LNCaP clone FGC (cell line): Measurements from ENCODE around the gene NIPAL3.

ENCODE experiments used
- DNase-seq: peaks from one replicate; pipeline ENCODE4 v3.0.0-alpha.2; 2011; ENCODE audit warnings: low read depth
- H3K4me3 ChIP-seq: 2 replicates; pipeline ENCODE4 v1.5.1; 2011; ENCODE audit warnings: mild to moderate bottlenecking, low read depth, low read length, control low read depth
- TF ChIP-seq, protein P1 (sequence below): IDR thresholded peaks from 2 replicates; pipeline ENCODE4 v1.5.1; 2012; ENCODE audit warnings: mild to moderate bottlenecking; ENCODE audit not compliant: control insufficient read depth, insufficient read depth; ENCODE audit errors: extremely low read depth

Gene NIPAL3

GRCh38 chr1:24374891-24375786 lies 40.5 kb upstream of the NIPAL3 start:
- TF ChIP-seq, protein P1, sequence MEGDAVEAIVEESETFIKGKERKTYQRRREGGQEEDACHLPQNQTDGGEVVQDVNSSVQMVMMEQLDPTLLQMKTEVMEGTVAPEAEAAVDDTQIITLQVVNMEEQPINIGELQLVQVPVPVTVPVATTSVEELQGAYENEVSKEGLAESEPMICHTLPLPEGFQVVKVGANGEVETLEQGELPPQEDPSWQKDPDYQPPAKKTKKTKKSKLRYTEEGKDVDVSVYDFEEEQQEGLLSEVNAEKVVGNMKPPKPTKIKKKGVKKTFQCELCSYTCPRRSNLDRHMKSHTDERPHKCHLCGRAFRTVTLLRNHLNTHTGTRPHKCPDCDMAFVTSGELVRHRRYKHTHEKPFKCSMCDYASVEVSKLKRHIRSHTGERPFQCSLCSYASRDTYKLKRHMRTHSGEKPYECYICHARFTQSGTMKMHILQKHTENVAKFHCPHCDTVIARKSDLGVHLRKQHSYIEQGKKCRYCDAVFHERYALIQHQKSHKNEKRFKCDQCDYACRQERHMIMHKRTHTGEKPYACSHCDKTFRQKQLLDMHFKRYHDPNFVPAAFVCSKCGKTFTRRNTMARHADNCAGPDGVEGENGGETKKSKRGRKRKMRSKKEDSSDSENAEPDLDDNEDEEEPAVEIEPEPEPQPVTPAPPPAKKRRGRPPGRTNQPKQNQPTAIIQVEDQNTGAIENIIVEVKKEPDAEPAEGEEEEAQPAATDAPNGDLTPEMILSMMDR = no peak
- H3K4me3 ChIP-seq = no peak overlapping the region
- no peak for DNase-seq

DNA sequence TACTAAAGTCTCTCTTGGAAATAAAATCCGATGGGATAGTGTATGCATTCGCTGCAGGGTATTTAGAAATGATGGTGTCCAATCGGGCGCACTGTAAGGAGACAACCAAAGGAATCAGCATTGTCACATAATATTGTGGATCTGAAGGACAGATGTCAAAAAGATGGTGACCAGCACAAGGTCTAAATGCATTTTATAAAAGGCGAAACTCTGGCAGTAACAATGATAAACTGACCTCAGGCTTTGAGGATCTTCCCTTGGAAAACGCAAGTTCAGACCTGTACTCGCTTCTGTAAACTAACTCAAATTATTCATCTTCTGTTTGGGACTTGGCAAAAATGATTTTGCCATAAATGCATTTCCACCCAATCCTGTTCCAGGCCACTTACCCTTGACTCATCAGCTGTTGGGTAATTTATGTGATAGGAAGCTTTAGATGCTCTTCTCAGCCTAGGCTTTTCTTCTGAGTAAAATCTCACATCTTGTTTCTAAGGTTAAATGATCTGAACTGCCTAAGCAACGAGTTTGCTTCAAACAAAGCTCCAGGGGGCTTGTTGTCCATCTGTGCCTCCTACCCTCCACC lies 35.8 kb upstream of the NIPAL3 start:
- DNase-seq = no peak
- no peak overlapping the region for H3K4me3 ChIP-seq
- TF ChIP-seq, protein P1 = no peak

GRCh38 chr1:24380508-24380907 lies 35.1 kb upstream of the NIPAL3 start:
- DNase-seq = no peak
- H3K4me3 ChIP-seq = no peak overlapping the region
- TF ChIP-seq, protein P1 = no peak

- TF ChIP-seq, protein P1 = no peak
- no peak for DNase-seq
- H3K4me3 ChIP-seq = no peak overlapping the region
Measured at GRCh38 chr1:24381256-24381655, 34.3 kb upstream of the NIPAL3 start.

- TF ChIP-seq, protein P1 = no peak
- no peak overlapping the region for H3K4me3 ChIP-seq
- DNase-seq = no peak
Measured at GRCh38 chr1:24382165-24382577, 33.4 kb upstream of the NIPAL3 start.

GRCh38 chr1:24383381-24383940 lies 32.1 kb upstream of the NIPAL3 start:
- H3K4me3 ChIP-seq = no peak overlapping the region
- DNase-seq = no peak
- TF ChIP-seq, protein P1 = no peak
